Medulla oblongata (tissue), 1 donor: ENCODE data around the gene MSI2.
"Not testable (repeated sequence)": the region's sequence is repeated elsewhere in the genome, so short reads cannot be mapped to it uniquely, and the experiment has no call there.

ENCODE experiments used
- DNase-seq: peaks from one replicate; pipeline ENCODE4 v3.0.0-alpha.2; 2015; ENCODE audit errors: extremely low spot score

MSI2 gene

GRCh38 chr17:57614742-57615141, 358.4 kb downstream of the MSI2 start:
- no peak for DNase-seq

GRCh38 chr17:57615836-57616757, 359.8 kb downstream of the MSI2 start:
- DNase-seq = no peak

- no peak for DNase-seq
These were observed 360.9 kb downstream of the MSI2 start for GRCh38 chr17:57617218-57617617.

- no peak for DNase-seq
These were observed 363.0 kb downstream of the MSI2 start for GRCh38 chr17:57619061-57619937.

GRCh38 chr17:57620576-57620975, 364.3 kb downstream of the MSI2 start:
- no peak for DNase-seq

GRCh38 chr17:57621791-57622190, 365.5 kb downstream of the MSI2 start:
- not testable (repeated sequence) for DNase-seq

GRCh38 chr17:57622306-57622682, 366.0 kb downstream of the MSI2 start:
- no peak for DNase-seq

GRCh38 chr17:57622683-57623433, 366.5 kb downstream of the MSI2 start:
- no peak for DNase-seq

GRCh38 chr17:57623620-57624019, 367.3 kb downstream of the MSI2 start:
- DNase-seq = no peak

- no peak for DNase-seq
These were observed 368.1 kb downstream of the MSI2 start for GRCh38 chr17:57624386-57624785.

- DNase-seq = no peak
These were observed 369.2 kb downstream of the MSI2 start for GRCh38 chr17:57625511-57625910.

GRCh38 chr17:57625957-57626356, 369.6 kb downstream of the MSI2 start:
- no peak for DNase-seq

- no peak for DNase-seq
These were observed 370.3 kb downstream of the MSI2 start for GRCh38 chr17:57626520-57627210.

GRCh38 chr17:57627591-57627990, 371.3 kb downstream of the MSI2 start:
- DNase-seq = no peak

- no peak for DNase-seq
These were observed 372.1 kb downstream of the MSI2 start for GRCh38 chr17:57628421-57628820.

GRCh38 chr17:57629470-57629869, 373.1 kb downstream of the MSI2 start:
- DNase-seq = no peak

GRCh38 chr17:57629886-57630285, 373.6 kb downstream of the MSI2 start:
- no peak for DNase-seq

- DNase-seq = no peak
These were observed 374.4 kb downstream of the MSI2 start for GRCh38 chr17:57630736-57631135.

- no peak for DNase-seq
These were observed 375.5 kb downstream of the MSI2 start for GRCh38 chr17:57631871-57632270.

- DNase-seq = no peak
These were observed 376.0 kb downstream of the MSI2 start for GRCh38 chr17:57632294-57632693.

GRCh38 chr17:57633236-57633635, 376.9 kb downstream of the MSI2 start:
- no peak for DNase-seq
